ENCODE data around the gene CCDC148.

CCDC148 gene

DNA sequence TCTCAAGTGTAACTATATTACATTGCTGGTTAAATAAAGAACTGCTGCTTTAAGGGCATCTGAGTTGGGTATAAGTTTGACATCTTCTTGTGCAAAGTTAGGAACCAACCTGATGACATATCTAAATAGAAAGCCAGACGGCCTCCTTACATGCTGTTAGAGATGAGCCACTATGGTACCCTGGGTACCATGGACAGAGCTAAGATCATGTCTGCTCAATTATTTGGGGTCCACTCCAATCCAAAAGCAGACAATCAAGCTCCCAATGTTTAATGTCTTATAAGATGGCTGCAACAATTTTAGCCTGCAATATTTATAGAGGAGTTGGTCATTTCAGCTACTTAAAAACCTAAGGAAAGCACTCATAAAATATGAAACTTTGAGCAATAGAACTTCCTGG lies 268.6 kb downstream of the CCDC148 start:
- H3K9me3 ChIP-seq (ENCODE audit: control insufficient read depth, insufficient read depth, low read length), result no peaks in the 10 kb centered on the region
- H3F3A ChIP-seq (ENCODE audit: control insufficient read depth, insufficient read depth), result peaks cover 12% of the 10 kb centered on the region
- H3K36me3 ChIP-seq (ENCODE audit: control insufficient read depth, low read length), result no peaks in the 10 kb centered on the region
- no peak overlapping the region for H3K4me3 ChIP-seq (ENCODE audit: low read length)
- no peak overlapping the region for H3K27ac ChIP-seq (ENCODE audit: low read depth, low read length)
- TF ChIP-seq CTCF (IDR thresholded peaks at IDR 0.05; ENCODE audit: low read depth, low read length, poor library complexity, severe bottlenecking) (no peak), EZH2phosphoT487 (IDR thresholded peaks at IDR 0.05; ENCODE audit: borderline replicate concordance, low read length) (no peak)
- H3K4me2 ChIP-seq (ENCODE audit: low read length), result no peak overlapping the region
- H3K4me1 ChIP-seq (ENCODE audit: control insufficient read depth, low read length), result peaks cover 35% of the 10 kb centered on the region
- H3K27me3 ChIP-seq (ENCODE audit: control insufficient read depth, low read length), result peaks cover 5% of the 10 kb centered on the region
- no peaks in the 10 kb centered on the region for H3K79me2 ChIP-seq (ENCODE audit: control insufficient read depth, low read length)
- H4K20me1 ChIP-seq (ENCODE audit: control insufficient read depth, insufficient read depth, low read depth, low read length), result no peaks in the 10 kb centered on the region
- no peaks in the 10 kb centered on the region for H3K9me2 ChIP-seq (replicated peaks; ENCODE audit: control insufficient read depth, low read length)

GRCh38 chr2:158184556-158185343 lies 271.8 kb downstream of the CCDC148 start:
- H3K4me3 ChIP-seq (ENCODE audit: low read length), result no peak overlapping the region
- H3K27ac ChIP-seq (ENCODE audit: low read depth, low read length), result no peak overlapping the region
- H3K4me1 ChIP-seq (ENCODE audit: control insufficient read depth, low read length), result peaks cover 13% of the 10 kb centered on the region
- no peaks in the 10 kb centered on the region for H4K20me1 ChIP-seq (ENCODE audit: control insufficient read depth, insufficient read depth, low read depth, low read length)
- no peaks in the 10 kb centered on the region for H3K9me2 ChIP-seq (replicated peaks; ENCODE audit: control insufficient read depth, low read length)
- H3K9me3 ChIP-seq (ENCODE audit: control insufficient read depth, insufficient read depth, low read length), result no peaks in the 10 kb centered on the region
- H3K4me2 ChIP-seq (ENCODE audit: low read length), result no peak overlapping the region
- H3K36me3 ChIP-seq (ENCODE audit: control insufficient read depth, low read length), result no peaks in the 10 kb centered on the region
- TF ChIP-seq CTCF (IDR thresholded peaks at IDR 0.05; ENCODE audit: low read depth, low read length, poor library complexity, severe bottlenecking) (no peak), EZH2phosphoT487 (IDR thresholded peaks at IDR 0.05; ENCODE audit: borderline replicate concordance, low read length) (no peak)
- H3F3A ChIP-seq (ENCODE audit: control insufficient read depth, insufficient read depth), result no peaks in the 10 kb centered on the region
- H3K27me3 ChIP-seq (ENCODE audit: control insufficient read depth, low read length), result peaks cover 16% of the 10 kb centered on the region
- no peaks in the 10 kb centered on the region for H3K79me2 ChIP-seq (ENCODE audit: control insufficient read depth, low read length)

DNA sequence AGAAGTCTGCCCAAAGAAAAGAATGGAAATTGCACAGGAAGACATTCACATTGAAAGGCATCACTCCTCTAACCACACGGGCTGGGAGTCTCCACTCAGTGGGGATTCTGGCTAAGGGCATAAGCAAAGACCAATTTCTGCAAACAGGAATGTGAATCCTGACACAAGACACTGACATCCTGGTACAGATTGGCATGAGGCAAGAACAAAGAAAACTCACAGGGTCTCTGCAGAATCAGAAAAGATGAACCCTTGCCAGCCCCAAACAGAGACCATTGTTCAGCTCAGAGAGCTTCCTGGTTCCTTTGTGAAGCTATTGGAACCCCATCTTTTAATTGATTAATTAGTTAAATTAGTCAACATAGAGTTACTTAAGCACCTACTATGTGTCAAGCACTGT lies 272.6 kb downstream of the CCDC148 start:
- H3F3A ChIP-seq (ENCODE audit: control insufficient read depth, insufficient read depth), result no peaks in the 10 kb centered on the region
- H3K79me2 ChIP-seq (ENCODE audit: control insufficient read depth, low read length), result no peaks in the 10 kb centered on the region
- no peaks in the 10 kb centered on the region for H3K36me3 ChIP-seq (ENCODE audit: control insufficient read depth, low read length)
- no peaks in the 10 kb centered on the region for H4K20me1 ChIP-seq (ENCODE audit: control insufficient read depth, insufficient read depth, low read depth, low read length)
- H3K4me3 ChIP-seq (ENCODE audit: low read length), result no peak overlapping the region
- no peak for TF ChIP-seq EZH2phosphoT487 (IDR thresholded peaks at IDR 0.05; ENCODE audit: borderline replicate concordance, low read length)
- no peak overlapping the region for H3K4me2 ChIP-seq (ENCODE audit: low read length)
- H3K27me3 ChIP-seq (ENCODE audit: control insufficient read depth, low read length), result peaks cover 16% of the 10 kb centered on the region
- no peaks in the 10 kb centered on the region for H3K9me2 ChIP-seq (replicated peaks; ENCODE audit: control insufficient read depth, low read length)
- peaks cover 5% of the 10 kb centered on the region for H3K4me1 ChIP-seq (ENCODE audit: control insufficient read depth, low read length)
- H3K9me3 ChIP-seq (ENCODE audit: control insufficient read depth, insufficient read depth, low read length), result no peaks in the 10 kb centered on the region
- H3K27ac ChIP-seq (ENCODE audit: low read depth, low read length), result no peak overlapping the region

DNA sequence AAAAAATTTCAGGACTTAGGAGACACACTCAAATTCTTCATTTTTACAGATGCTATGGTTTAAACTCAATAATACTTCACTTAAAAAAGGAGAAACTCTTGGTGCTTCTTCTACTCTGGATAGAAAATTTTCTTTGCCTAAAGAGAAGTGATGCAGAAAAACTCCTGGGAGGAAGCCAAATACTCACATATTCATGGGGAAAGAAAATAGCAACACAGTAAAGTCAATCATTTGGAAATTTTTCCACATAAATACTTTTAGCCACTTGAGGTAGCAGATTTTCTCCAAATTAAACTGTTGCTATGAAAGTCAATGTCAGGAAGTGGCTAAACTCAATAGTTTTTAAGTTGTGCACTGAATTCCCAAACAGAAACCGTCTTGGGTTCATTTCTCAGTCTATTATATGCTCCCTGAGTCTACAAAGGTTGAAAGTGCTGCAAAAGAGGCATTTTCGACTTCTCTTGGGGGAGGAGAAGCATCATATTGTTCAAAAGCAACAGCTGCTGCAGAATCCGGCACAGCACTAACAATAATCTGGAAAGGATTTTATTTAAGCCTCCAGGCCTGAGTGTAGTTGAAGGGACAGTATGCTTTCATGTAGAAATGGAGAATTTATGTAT lies 273.8 kb downstream of the CCDC148 start:
- Histone ChIP-seq H3K27me3 (ENCODE audit: control insufficient read depth, low read length) (peaks cover 22% of the 10 kb centered on the region), H4K20me1 (ENCODE audit: control insufficient read depth, insufficient read depth, low read depth, low read length) (no peaks in the 10 kb centered on the region), H3K4me3 (ENCODE audit: low read length) (no peak overlapping the region), H3K36me3 (ENCODE audit: control insufficient read depth, low read length) (no peaks in the 10 kb centered on the region), H3K9me2 (replicated peaks; ENCODE audit: control insufficient read depth, low read length) (no peaks in the 10 kb centered on the region), H3K79me2 (ENCODE audit: control insufficient read depth, low read length) (no peaks in the 10 kb centered on the region), H3F3A (ENCODE audit: control insufficient read depth, insufficient read depth) (no peaks in the 10 kb centered on the region), H3K9me3 (ENCODE audit: control insufficient read depth, insufficient read depth, low read length) (no peaks in the 10 kb centered on the region), H3K27ac (ENCODE audit: low read depth, low read length) (no peak overlapping the region), H3K4me2 (ENCODE audit: low read length) (no peak overlapping the region), H3K4me1 (ENCODE audit: control insufficient read depth, low read length) (no peaks in the 10 kb centered on the region)
- TF ChIP-seq CTCF (IDR thresholded peaks at IDR 0.05; ENCODE audit: low read depth, low read length, poor library complexity, severe bottlenecking) (no peak), EZH2phosphoT487 (IDR thresholded peaks at IDR 0.05; ENCODE audit: borderline replicate concordance, low read length) (no peak)
